ENCODE data around the gene EPHA8.

Gene EPHA8

DNA sequence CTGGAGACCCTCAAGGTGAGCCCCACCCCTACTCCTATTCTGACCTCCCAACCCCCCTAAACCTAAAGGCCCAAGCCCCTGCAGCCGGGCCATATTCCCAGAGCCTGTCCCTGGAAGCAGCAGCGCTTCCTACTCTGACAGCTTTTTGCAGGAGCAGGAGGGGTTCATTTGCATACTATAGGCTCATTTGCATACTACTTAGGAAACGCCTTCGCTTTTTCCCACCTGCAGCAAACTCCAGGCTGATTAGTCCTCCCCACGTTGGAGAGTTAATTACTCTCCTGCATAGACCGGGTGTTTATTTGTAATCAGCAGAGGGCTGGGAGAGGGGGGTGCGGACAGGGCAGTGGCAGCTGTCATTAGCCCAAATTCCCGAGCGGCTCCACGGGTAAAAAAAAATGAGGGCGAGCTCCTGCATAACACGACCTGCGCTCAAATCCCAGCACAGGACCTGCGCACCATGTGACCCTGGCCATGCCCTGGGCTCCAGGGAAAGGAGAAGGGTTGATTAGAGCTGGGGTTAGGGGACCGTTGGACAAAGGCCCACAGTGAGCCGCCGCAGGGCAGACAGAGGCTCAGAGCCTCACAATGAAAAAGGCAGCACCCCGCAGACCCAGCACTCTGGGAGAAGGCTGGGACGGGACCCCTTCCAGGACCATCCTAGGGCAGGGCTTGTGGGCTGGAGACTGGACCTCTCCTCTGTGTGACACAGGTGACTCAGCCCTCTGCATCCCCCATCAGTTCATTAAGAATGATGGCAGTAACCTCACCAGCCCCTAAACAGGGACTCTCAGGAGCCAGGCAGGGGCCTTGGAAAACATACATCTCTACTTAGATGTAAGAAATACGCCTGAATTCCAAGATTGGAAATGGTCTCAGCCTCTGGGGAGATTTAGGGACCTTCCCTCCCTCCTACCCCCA, 63.2 kb downstream of the EPHA8 start:
- TF ChIP-seq GABPA (IDR thresholded peaks at IDR 0.05; ENCODE audit: low read depth), result no peak
- TF ChIP-seq SPI1 (IDR thresholded peaks at IDR 0.05; ENCODE audit: borderline replicate concordance, low read depth), result no peak
- TF ChIP-seq, protein P1, sequence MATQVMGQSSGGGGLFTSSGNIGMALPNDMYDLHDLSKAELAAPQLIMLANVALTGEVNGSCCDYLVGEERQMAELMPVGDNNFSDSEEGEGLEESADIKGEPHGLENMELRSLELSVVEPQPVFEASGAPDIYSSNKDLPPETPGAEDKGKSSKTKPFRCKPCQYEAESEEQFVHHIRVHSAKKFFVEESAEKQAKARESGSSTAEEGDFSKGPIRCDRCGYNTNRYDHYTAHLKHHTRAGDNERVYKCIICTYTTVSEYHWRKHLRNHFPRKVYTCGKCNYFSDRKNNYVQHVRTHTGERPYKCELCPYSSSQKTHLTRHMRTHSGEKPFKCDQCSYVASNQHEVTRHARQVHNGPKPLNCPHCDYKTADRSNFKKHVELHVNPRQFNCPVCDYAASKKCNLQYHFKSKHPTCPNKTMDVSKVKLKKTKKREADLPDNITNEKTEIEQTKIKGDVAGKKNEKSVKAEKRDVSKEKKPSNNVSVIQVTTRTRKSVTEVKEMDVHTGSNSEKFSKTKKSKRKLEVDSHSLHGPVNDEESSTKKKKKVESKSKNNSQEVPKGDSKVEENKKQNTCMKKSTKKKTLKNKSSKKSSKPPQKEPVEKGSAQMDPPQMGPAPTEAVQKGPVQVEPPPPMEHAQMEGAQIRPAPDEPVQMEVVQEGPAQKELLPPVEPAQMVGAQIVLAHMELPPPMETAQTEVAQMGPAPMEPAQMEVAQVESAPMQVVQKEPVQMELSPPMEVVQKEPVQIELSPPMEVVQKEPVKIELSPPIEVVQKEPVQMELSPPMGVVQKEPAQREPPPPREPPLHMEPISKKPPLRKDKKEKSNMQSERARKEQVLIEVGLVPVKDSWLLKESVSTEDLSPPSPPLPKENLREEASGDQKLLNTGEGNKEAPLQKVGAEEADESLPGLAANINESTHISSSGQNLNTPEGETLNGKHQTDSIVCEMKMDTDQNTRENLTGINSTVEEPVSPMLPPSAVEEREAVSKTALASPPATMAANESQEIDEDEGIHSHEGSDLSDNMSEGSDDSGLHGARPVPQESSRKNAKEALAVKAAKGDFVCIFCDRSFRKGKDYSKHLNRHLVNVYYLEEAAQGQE (IDR thresholded peaks at IDR 0.05; ENCODE audit: insufficient replicate concordance, low read depth), result no peak
- TF ChIP-seq, protein P2, sequence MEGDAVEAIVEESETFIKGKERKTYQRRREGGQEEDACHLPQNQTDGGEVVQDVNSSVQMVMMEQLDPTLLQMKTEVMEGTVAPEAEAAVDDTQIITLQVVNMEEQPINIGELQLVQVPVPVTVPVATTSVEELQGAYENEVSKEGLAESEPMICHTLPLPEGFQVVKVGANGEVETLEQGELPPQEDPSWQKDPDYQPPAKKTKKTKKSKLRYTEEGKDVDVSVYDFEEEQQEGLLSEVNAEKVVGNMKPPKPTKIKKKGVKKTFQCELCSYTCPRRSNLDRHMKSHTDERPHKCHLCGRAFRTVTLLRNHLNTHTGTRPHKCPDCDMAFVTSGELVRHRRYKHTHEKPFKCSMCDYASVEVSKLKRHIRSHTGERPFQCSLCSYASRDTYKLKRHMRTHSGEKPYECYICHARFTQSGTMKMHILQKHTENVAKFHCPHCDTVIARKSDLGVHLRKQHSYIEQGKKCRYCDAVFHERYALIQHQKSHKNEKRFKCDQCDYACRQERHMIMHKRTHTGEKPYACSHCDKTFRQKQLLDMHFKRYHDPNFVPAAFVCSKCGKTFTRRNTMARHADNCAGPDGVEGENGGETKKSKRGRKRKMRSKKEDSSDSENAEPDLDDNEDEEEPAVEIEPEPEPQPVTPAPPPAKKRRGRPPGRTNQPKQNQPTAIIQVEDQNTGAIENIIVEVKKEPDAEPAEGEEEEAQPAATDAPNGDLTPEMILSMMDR (IDR thresholded peaks at IDR 0.05; ENCODE audit: insufficient read depth, low read length), result no peak
- no peak for TF ChIP-seq POLR2AphosphoS5 (IDR thresholded peaks at IDR 0.05; ENCODE audit: low read depth)
- H3K27me3 ChIP-seq (ENCODE audit: insufficient read depth, poor library complexity, severe bottlenecking), result peaks cover 5% of the 10 kb centered on the region
- no peak overlapping the region for H3K27ac ChIP-seq (replicated peaks)
- no peak for DNase-seq (ENCODE audit: low read depth in 1 of 2, low spot score in 1 of 2)
- H3K4me3 ChIP-seq (replicated peaks; ENCODE audit: insufficient read depth, low read length), result no peak overlapping the region

DNA sequence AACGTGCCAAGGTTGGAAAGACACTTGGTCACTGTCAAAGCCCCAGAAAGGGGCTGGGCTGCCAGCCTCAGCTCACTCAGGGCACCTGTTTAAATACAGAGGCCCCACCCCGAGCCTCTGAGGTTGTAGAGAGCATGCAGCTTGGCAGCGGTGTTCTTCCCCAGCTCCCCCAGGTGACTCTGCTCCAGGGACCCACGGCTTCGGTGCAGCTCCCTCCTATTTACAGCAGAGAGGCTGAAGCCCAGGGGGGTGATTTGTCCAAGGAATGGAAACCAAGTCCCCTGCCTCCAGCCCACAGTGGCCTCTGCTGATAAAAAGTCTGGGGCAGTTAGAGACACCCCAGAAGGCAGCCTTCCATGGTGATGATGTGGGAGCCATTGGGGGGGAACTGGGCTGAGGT, 64.0 kb downstream of the EPHA8 start:
- H3K4me3 ChIP-seq (replicated peaks; ENCODE audit: insufficient read depth, low read length), result no peak overlapping the region
- peaks cover 9% of the 10 kb centered on the region for H3K27me3 ChIP-seq (ENCODE audit: insufficient read depth, poor library complexity, severe bottlenecking)
- TF ChIP-seq GABPA (IDR thresholded peaks at IDR 0.05; ENCODE audit: low read depth) (no peak), SPI1 (IDR thresholded peaks at IDR 0.05; ENCODE audit: borderline replicate concordance, low read depth) (no peak), POLR2AphosphoS5 (IDR thresholded peaks at IDR 0.05; ENCODE audit: low read depth) (no peak)
- TF ChIP-seq, protein P2 (IDR thresholded peaks at IDR 0.05; ENCODE audit: insufficient read depth, low read length), result no peak
- TF ChIP-seq, protein P1 (IDR thresholded peaks at IDR 0.05; ENCODE audit: insufficient replicate concordance, low read depth), result no peak
- DNase-seq (ENCODE audit: low read depth in 1 of 2, low spot score in 1 of 2), result no peak
- H3K27ac ChIP-seq (replicated peaks), result no peak overlapping the region

DNA sequence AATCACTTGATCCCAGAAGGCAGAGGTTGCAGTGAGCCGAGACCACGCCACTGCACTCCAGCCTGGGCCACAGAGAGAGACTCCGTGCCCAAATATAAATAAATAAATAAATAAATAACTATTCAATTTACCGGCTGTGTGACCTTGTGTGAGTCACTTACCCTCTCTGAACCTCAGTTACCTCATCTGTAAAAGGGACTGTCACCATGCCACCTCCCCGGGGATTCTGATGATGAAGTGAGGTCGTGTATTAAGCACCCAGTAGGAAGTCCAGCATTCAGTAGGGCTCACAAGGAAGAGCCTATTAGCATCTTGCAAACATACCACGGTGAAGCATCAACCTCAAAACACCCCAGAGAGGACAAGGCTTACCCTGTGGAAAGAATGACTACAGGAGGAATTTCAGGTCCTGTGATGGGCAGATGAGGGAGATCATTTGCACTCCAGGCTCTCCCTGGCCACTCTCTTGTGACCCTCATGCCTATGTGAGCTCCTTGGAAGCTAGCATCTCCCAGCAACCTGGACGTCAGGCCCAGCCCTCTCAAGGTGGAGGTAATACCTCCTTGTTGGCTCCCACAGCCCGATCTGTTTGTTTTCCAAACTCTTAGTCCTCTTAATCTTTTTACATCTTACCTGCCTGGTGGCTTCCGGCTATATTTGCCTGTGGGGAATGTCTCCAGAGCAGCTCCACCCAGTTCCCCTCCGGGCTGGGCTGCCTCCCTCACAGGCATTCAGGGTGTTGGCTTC, 65.6 kb downstream of the EPHA8 start:
- no peak overlapping the region for H3K4me3 ChIP-seq (replicated peaks; ENCODE audit: insufficient read depth, low read length)
- TF ChIP-seq POLR2AphosphoS5 (IDR thresholded peaks at IDR 0.05; ENCODE audit: low read depth) (no peak), GABPA (IDR thresholded peaks at IDR 0.05; ENCODE audit: low read depth) (no peak), SPI1 (IDR thresholded peaks at IDR 0.05; ENCODE audit: borderline replicate concordance, low read depth) (no peak)
- TF ChIP-seq, protein P2 (IDR thresholded peaks at IDR 0.05; ENCODE audit: insufficient read depth, low read length), result no peak
- TF ChIP-seq, protein P1 (IDR thresholded peaks at IDR 0.05; ENCODE audit: insufficient replicate concordance, low read depth), result no peak
- no peak for DNase-seq (ENCODE audit: low read depth in 1 of 2, low spot score in 1 of 2)
- H3K27me3 ChIP-seq (ENCODE audit: insufficient read depth, poor library complexity, severe bottlenecking), result peaks cover 9% of the 10 kb centered on the region
- H3K27ac ChIP-seq (replicated peaks), result no peak overlapping the region

All from HL-60 (cell line).